Skeletal muscle satellite cell (primary cell): Measurements from ENCODE around the gene MAGEF1.

Source experiments
- H3K27me3 ChIP-seq: 2 replicates; pipeline ENCODE4 v1.7.0; 2013; ENCODE audit warnings: low read length; ENCODE audit not compliant: control insufficient read depth, insufficient read depth
- H3K36me3 ChIP-seq: 2 replicates; pipeline ENCODE4 v1.7.0; 2013; ENCODE audit warnings: mild to moderate bottlenecking, control low read depth, low read length; ENCODE audit not compliant: insufficient read depth
- H3K4me1 ChIP-seq: 2 replicates; pipeline ENCODE4 v1.7.0; 2013; ENCODE audit warnings: low read length; ENCODE audit not compliant: control insufficient read depth, insufficient read depth
- H3K4me2 ChIP-seq: 2 replicates; pipeline ENCODE4 v1.7.0; 2013; ENCODE audit warnings: mild to moderate bottlenecking, low read length
- H3K4me3 ChIP-seq: 2 replicates; pipeline ENCODE4 v1.7.0; 2013; ENCODE audit warnings: low read length
- H3K9ac ChIP-seq: 2 replicates; pipeline ENCODE4 v1.7.0; 2013; ENCODE audit warnings: mild to moderate bottlenecking, low read depth, low read length, moderate library complexity
- H3K9me3 ChIP-seq: replicated peaks from 2 replicates; pipeline ENCODE4 v1.7.0; 2013; ENCODE audit warnings: mild to moderate bottlenecking, control low read depth, low read length

MAGEF1 gene

GRCh38 chr3:184683234-184683633 is 28.6 kb downstream of the MAGEF1 start:
- H3K4me1 ChIP-seq, result peaks cover 19% of the 10 kb centered on the region
- H3K4me3 ChIP-seq, result no peak overlapping the region
- no peak overlapping the region for H3K9ac ChIP-seq
- H3K27me3 ChIP-seq, result peaks cover 15% of the 10 kb centered on the region
- H3K9me3 ChIP-seq, result no peaks in the 10 kb centered on the region
- H3K4me2 ChIP-seq, result no peak overlapping the region
- no peaks in the 10 kb centered on the region for H3K36me3 ChIP-seq

GRCh38 chr3:184682671-184683070 is 29.2 kb downstream of the MAGEF1 start:
- H3K4me3 ChIP-seq, result no peak overlapping the region

GRCh38 chr3:184680385-184681345 is 31.2 kb downstream of the MAGEF1 start:
- peaks cover 8% of the 10 kb centered on the region for H3K4me1 ChIP-seq
- no peaks in the 10 kb centered on the region for H3K36me3 ChIP-seq
- H3K27me3 ChIP-seq, result peaks cover 33% of the 10 kb centered on the region
- no peaks in the 10 kb centered on the region for H3K9me3 ChIP-seq
- H3K4me2 ChIP-seq, result no peak overlapping the region
- no peak overlapping the region for H3K9ac ChIP-seq
- no peak overlapping the region for H3K4me3 ChIP-seq

More at GRCh38 chr3:184682671-184683070, 29.2 kb downstream of the MAGEF1 start:
- H3K36me3 ChIP-seq, result no peaks in the 10 kb centered on the region
- no peaks in the 10 kb centered on the region for H3K9me3 ChIP-seq
- peaks cover 14% of the 10 kb centered on the region for H3K4me1 ChIP-seq
- peaks cover 18% of the 10 kb centered on the region for H3K27me3 ChIP-seq
- H3K4me2 ChIP-seq, result no peak overlapping the region
- H3K9ac ChIP-seq, result no peak overlapping the region

- H3K36me3 ChIP-seq, result no peaks in the 10 kb centered on the region
- H3K4me3 ChIP-seq, result peak overlapping the region; percentile 43
- H3K9ac ChIP-seq, result peak overlapping the region; percentile 16
- peaks cover 29% of the 10 kb centered on the region for H3K27me3 ChIP-seq
- peaks cover 8% of the 10 kb centered on the region for H3K4me1 ChIP-seq
- peak overlapping the region; percentile 68 for H3K4me2 ChIP-seq
- H3K9me3 ChIP-seq, result no peaks in the 10 kb centered on the region
These were observed 32.6 kb downstream of the MAGEF1 start for GRCh38 chr3:184679056-184679816.

- H3K27me3 ChIP-seq, result peaks cover 34% of the 10 kb centered on the region
- H3K9ac ChIP-seq, result no peak overlapping the region
- H3K4me3 ChIP-seq, result no peak overlapping the region
- H3K4me1 ChIP-seq, result peaks cover 8% of the 10 kb centered on the region
- no peaks in the 10 kb centered on the region for H3K9me3 ChIP-seq
- H3K4me2 ChIP-seq, result peak overlapping the region; percentile 68
- no peaks in the 10 kb centered on the region for H3K36me3 ChIP-seq
These were observed 33.4 kb downstream of the MAGEF1 start for GRCh38 chr3:184678317-184679055.

- Histone ChIP-seq H3K4me3 (no peak overlapping the region), H3K36me3 (no peaks in the 10 kb centered on the region), H3K4me2 (no peak overlapping the region), H3K9me3 (no peaks in the 10 kb centered on the region), H3K27me3 (peaks cover 38% of the 10 kb centered on the region), H3K9ac (no peak overlapping the region), H3K4me1 (peaks cover 8% of the 10 kb centered on the region)
These were observed 34.2 kb downstream of the MAGEF1 start for GRCh38 chr3:184677344-184678316.

- Histone ChIP-seq H3K27me3 (peaks cover 39% of the 10 kb centered on the region), H3K9ac (no peak overlapping the region), H3K9me3 (no peaks in the 10 kb centered on the region), H3K4me2 (no peak overlapping the region), H3K4me3 (no peak overlapping the region), H3K36me3 (no peaks in the 10 kb centered on the region), H3K4me1 (peaks cover 8% of the 10 kb centered on the region)
These were observed 34.9 kb downstream of the MAGEF1 start for GRCh38 chr3:184676927-184677326.

- no peaks in the 10 kb centered on the region for H3K36me3 ChIP-seq
- no peak overlapping the region for H3K9ac ChIP-seq
- H3K4me2 ChIP-seq, result no peak overlapping the region
- peaks cover 8% of the 10 kb centered on the region for H3K4me1 ChIP-seq
- H3K9me3 ChIP-seq, result no peaks in the 10 kb centered on the region
- H3K27me3 ChIP-seq, result peaks cover 39% of the 10 kb centered on the region
- H3K4me3 ChIP-seq, result no peak overlapping the region
These were observed 37.2 kb downstream of the MAGEF1 start for GRCh38 chr3:184674626-184675025.

- Histone ChIP-seq H3K36me3 (no peaks in the 10 kb centered on the region), H3K9ac (no peak overlapping the region), H3K4me3 (no peak overlapping the region), H3K4me1 (no peaks in the 10 kb centered on the region), H3K9me3 (no peaks in the 10 kb centered on the region), H3K4me2 (no peak overlapping the region), H3K27me3 (peaks cover 34% of the 10 kb centered on the region)
These were observed 38.6 kb downstream of the MAGEF1 start for GRCh38 chr3:184672977-184673870.

- H3K9ac ChIP-seq, result no peak overlapping the region
- H3K36me3 ChIP-seq, result no peaks in the 10 kb centered on the region
- no peaks in the 10 kb centered on the region for H3K9me3 ChIP-seq
- no peak overlapping the region for H3K4me2 ChIP-seq
- H3K27me3 ChIP-seq, result peaks cover 30% of the 10 kb centered on the region
- no peaks in the 10 kb centered on the region for H3K4me1 ChIP-seq
- no peak overlapping the region for H3K4me3 ChIP-seq
These were observed 39.5 kb downstream of the MAGEF1 start for GRCh38 chr3:184672335-184672734.
